Natural killer cell (primary cell): ENCODE data around the gene PDE10A. TPM values are rescaled to one million over a fixed set of nuclear protein-coding genes. Genes with fewer than 3 reads are reported as not detected.

Source experiments
- ATAC-seq, 3 donors: fragments of 150-1000 bp in 2 of 3; fragments of 200-7000 bp in 1 of 3; cut with Tn5 transposase; 1 replicate in 1 of 3; 2 replicates in 2 of 3; pipeline ENCODE4 v1.10.0; 2021; ENCODE audit warnings: mild to moderate bottlenecking in 2 of 3, moderate library complexity in 2 of 3
- DNase-seq, 2 donors: peaks; one replicate each; pipeline versions ENCODE4 v3.0.0 to v3.0.0-alpha.2; 2013 to 2021; ENCODE audit warnings: mixed read lengths in 1 of 2
- H3K27ac ChIP-seq: one replicate; pipeline ENCODE4 v1.5.1; 2013; ENCODE audit warnings: mild to moderate bottlenecking, low read length
- H3K27me3 ChIP-seq: one replicate; pipeline ENCODE4 v1.6.1; 2013; ENCODE audit warnings: low read length; ENCODE audit not compliant: control insufficient read depth, insufficient read depth
- H3K36me3 ChIP-seq: one replicate; pipeline ENCODE4 v1.6.1; 2013; ENCODE audit warnings: low read length; ENCODE audit not compliant: control insufficient read depth, insufficient read depth
- H3K4me1 ChIP-seq: one replicate; pipeline ENCODE4 v1.6.1; 2013; ENCODE audit warnings: low read length; ENCODE audit not compliant: control insufficient read depth, insufficient read depth
- H3K4me3 ChIP-seq: one replicate; pipeline ENCODE4 v1.5.1; 2013; ENCODE audit warnings: low read length
- H3K9me3 ChIP-seq: one replicate; pipeline ENCODE4 v1.6.1; 2013; ENCODE audit warnings: low read length; ENCODE audit not compliant: control insufficient read depth, insufficient read depth
- H3K27ac Mint-ChIP-seq, 2 donors: one replicate each; pipeline ENCODE4 v1.8.0; 2022; ENCODE audit warnings: mild to moderate bottlenecking in 2 of 2, mixed read lengths in 2 of 2, moderate library complexity in 1 of 2
- H3K27me3 Mint-ChIP-seq, 2 donors: one replicate each; pipeline ENCODE4 v1.8.0; 2022; ENCODE audit warnings: low read depth in 2 of 2, mixed read lengths in 2 of 2
- H3K36me3 Mint-ChIP-seq: one replicate; pipeline ENCODE4 v1.8.0; 2022; ENCODE audit warnings: mixed read lengths
- H3K4me1 Mint-ChIP-seq, 2 donors: one replicate each; pipeline ENCODE4 v1.8.0; 2022; ENCODE audit warnings: mixed read lengths in 2 of 2
- H3K4me3 Mint-ChIP-seq: one replicate; pipeline ENCODE4 v1.8.0; 2022; ENCODE audit warnings: mild to moderate bottlenecking, moderate library complexity, mixed read lengths
- H3K9me3 Mint-ChIP-seq, 2 donors: one replicate each; pipeline ENCODE4 v1.8.0; 2022; ENCODE audit warnings: mixed read lengths in 2 of 2
- WGBS: methylation state at CpG from one replicate; pipeline ENCODE4 v1.1.7; 2013; ENCODE audit warnings: missing lambda C conversion rate; ENCODE audit not compliant: insufficient coverage; 5-methylcytosine and 5-hydroxymethylcytosine counted together
- intact Hi-C: fragments of 100-400 bp; cut with micrococcal nuclease; formaldehyde crosslinking; loops from one replicate; pipeline ENCODE4 v1.14.2; 2022
- total RNA-seq, 4 donors: library from RNA; stranded (reverse); fragments of 120-200 nt in 1 of 4; gene quantifications; one replicate each; pipeline versions ENCODE4 v1.2.3 to v1.2.4, GENCODE V29; 2013 to 2022
- TF ChIP-seq, protein P1 (sequence below): fragments of 200-600 bp; IDR thresholded peaks from one replicate; pipeline ENCODE4 v1.8.0; 2022; ENCODE audit warnings: antibody characterized with exemption

Gene PDE10A
- total RNA-seq, 3 donors from 2014 or later (not counting 1 experiment from before 2014, with no cell fraction given), result not detected

DNA sequence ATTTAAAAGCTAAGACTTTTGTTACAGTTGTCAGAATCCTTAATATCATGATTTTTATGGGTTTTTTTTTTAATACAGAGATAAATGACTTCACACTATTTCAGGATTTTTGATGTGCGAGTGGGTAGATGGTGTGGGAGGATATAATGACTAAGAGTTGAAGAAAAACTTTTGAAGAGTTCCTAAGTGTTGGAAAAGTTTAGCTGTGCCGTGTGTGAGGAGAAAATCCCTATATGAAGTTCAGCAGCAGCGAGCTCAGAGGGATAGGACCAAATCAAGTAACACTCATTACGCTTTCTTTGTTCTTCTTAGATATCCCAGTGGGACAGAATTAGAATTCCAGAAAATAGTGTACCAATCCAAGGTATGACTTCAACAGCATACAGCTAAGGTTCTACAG lies 34.1 kb downstream of the PDE10A start:
- ATAC-seq, result no peak
- no peak overlapping the region for H3K27ac Mint-ChIP-seq
- Histone ChIP-seq H3K36me3 (no peaks in the 10 kb centered on the region), H3K9me3 (peaks cover 2% of the 10 kb centered on the region), H3K4me1 (peaks cover 12% of the 10 kb centered on the region), H3K27me3 (peaks cover 2% of the 10 kb centered on the region), H3K27ac (no peak overlapping the region), H3K4me3 (no peak overlapping the region)
- 84% methylated on average over 4 of the region's 4 CpGs for WGBS
- H3K4me3 Mint-ChIP-seq, result no peak overlapping the region
- intact Hi-C loops, result no loop called here
- H3K9me3 Mint-ChIP-seq, result peaks cover 3 to 5% of the 10 kb centered on the region in 2 donors
- no peaks in the 10 kb centered on the region for H3K36me3 Mint-ChIP-seq
- TF ChIP-seq, protein P1, sequence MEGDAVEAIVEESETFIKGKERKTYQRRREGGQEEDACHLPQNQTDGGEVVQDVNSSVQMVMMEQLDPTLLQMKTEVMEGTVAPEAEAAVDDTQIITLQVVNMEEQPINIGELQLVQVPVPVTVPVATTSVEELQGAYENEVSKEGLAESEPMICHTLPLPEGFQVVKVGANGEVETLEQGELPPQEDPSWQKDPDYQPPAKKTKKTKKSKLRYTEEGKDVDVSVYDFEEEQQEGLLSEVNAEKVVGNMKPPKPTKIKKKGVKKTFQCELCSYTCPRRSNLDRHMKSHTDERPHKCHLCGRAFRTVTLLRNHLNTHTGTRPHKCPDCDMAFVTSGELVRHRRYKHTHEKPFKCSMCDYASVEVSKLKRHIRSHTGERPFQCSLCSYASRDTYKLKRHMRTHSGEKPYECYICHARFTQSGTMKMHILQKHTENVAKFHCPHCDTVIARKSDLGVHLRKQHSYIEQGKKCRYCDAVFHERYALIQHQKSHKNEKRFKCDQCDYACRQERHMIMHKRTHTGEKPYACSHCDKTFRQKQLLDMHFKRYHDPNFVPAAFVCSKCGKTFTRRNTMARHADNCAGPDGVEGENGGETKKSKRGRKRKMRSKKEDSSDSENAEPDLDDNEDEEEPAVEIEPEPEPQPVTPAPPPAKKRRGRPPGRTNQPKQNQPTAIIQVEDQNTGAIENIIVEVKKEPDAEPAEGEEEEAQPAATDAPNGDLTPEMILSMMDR, result no peak
- DNase-seq, result no peak
- peaks cover 2 to 12% of the 10 kb centered on the region in 2 donors for H3K27me3 Mint-ChIP-seq
- peaks cover 0 to 1% of the 10 kb centered on the region in 2 donors for H3K4me1 Mint-ChIP-seq

DNA sequence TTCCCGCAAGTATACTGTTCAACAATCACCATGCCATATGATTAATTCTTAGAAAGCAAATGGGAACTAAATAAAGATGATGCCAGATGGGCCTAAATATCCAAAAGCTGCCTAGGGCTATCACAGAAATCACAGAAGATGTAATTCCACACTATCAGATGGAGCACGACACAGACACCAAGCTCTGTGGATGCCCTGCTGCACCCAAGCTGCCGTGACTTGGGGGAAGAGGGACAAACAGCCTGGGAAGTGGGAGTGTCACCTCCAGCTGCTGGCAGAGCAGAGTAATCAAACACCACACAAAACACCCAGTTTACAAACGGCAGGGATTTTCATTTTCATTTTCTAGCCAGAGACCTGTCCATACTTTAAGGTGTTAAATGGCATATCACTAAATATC lies 35.7 kb downstream of the PDE10A start:
- H3K27me3 ChIP-seq, result no peaks in the 10 kb centered on the region
- H3K4me1 ChIP-seq, result peaks cover 5% of the 10 kb centered on the region
- H3K9me3 ChIP-seq, result no peaks in the 10 kb centered on the region
- no peak overlapping the region for H3K27ac ChIP-seq
- Mint-ChIP-seq H3K27me3 (peaks cover 0 to 2% of the 10 kb centered on the region in 2 donors), H3K9me3 (peaks cover 5 to 9% of the 10 kb centered on the region in 2 donors), H3K4me1 (no peaks in the 10 kb centered on the region), H3K27ac (no peak overlapping the region), H3K36me3 (no peaks in the 10 kb centered on the region), H3K4me3 (no peak overlapping the region)
- 79% methylated on average over 3 of the region's 4 CpGs for WGBS
- TF ChIP-seq, protein P1, result no peak
- intact Hi-C loops, result no loop called here
- ATAC-seq (no peak), DNase-seq (no peak)
- no peaks in the 10 kb centered on the region for H3K36me3 ChIP-seq
- H3K4me3 ChIP-seq, result no peak overlapping the region

DNA sequence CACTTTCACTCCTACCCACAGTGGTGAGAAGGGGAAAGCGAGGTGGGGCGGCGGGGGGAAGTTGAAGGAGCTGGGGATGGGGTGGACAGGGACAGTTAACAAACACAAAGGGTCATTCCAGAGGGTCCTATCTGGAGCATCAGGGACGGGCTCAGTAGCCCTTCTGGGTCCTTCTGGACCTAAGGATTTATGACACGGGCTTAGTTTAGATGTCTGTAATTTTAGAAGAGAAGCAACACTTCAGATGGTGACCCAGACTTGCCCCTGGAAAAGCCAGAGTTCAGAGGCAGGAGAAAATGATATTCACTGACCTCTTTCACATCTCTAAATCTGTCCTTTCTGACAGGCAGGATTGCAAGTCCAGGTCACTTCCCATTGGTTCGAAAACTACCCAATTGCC lies 36.3 kb downstream of the PDE10A start:
- Mint-ChIP-seq H3K36me3 (no peaks in the 10 kb centered on the region), H3K4me3 (no peak overlapping the region), H3K4me1 (no peaks in the 10 kb centered on the region), H3K9me3 (peaks cover 5 to 9% of the 10 kb centered on the region in 2 donors), H3K27ac (no peak overlapping the region), H3K27me3 (peaks cover 0 to 2% of the 10 kb centered on the region in 2 donors)
- ATAC-seq, result no peak
- WGBS, result 58% methylated on average over 4 of the region's 6 CpGs
- H3K27me3 ChIP-seq, result no peaks in the 10 kb centered on the region
- no peaks in the 10 kb centered on the region for H3K36me3 ChIP-seq
- DNase-seq, result no peak
- H3K9me3 ChIP-seq, result no peaks in the 10 kb centered on the region
- no peak overlapping the region for H3K4me3 ChIP-seq
- intact Hi-C loops, result no loop called here
- peaks cover under 1% of the 10 kb centered on the region for H3K4me1 ChIP-seq
- TF ChIP-seq, protein P1, result no peak
- no peak overlapping the region for H3K27ac ChIP-seq

DNA sequence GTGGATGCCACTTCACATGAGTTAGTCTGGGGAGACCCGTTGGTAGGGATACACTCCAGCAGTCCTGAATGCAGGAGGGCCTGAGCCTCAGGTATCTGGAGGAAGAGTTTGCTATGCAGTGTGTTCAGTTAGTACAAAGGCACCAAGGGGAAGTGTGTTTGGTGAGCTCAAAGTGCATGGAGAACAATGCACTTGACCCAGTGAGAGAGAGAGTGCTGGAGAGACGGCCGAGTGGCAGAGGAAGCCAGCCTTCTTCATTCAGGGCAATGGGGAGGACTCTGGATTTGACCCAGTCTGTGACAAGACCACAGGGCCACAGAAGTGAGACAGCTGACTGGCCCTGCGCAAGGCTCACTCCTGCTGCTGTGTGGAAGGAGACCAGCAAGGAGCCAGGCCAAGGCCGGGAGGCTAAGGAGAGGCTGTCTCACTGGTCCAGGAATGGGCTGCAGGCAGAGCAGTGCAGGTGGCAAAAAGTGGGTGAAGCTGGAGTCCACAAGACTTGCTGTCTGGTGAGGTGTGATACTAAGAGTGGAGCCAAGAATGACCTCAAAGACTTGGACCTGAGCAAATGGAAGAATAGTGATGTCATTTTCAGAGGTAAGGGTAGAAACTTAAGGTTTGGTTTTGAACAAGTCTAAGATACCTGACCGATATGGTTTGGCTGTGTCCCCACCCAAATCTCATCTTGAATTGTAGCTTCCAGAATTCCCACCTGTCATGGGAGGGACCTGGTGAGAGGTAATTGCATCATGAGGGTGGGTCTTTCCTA lies 38.0 kb downstream of the PDE10A start:
- Histone ChIP-seq H3K27ac (no peak overlapping the region), H3K4me1 (no peaks in the 10 kb centered on the region), H3K4me3 (no peak overlapping the region), H3K9me3 (no peaks in the 10 kb centered on the region), H3K27me3 (no peaks in the 10 kb centered on the region), H3K36me3 (no peaks in the 10 kb centered on the region)
- ATAC-seq, result no peak
- Mint-ChIP-seq H3K27ac (no peak overlapping the region), H3K27me3 (peaks cover 0 to 2% of the 10 kb centered on the region in 2 donors), H3K4me1 (no peaks in the 10 kb centered on the region), H3K9me3 (peaks cover 5 to 9% of the 10 kb centered on the region in 2 donors), H3K4me3 (no peak overlapping the region), H3K36me3 (no peaks in the 10 kb centered on the region)
- intact Hi-C loops, result no loop called here
- TF ChIP-seq, protein P1, result no peak
- DNase-seq, result no peak
- 91% methylated on average over 6 of the region's 6 CpGs for WGBS
